BE2C (cell line): ENCODE measurements around the gene KCTD15.

Source experiments
- DNase-seq: peaks from one replicate; pipeline ENCODE4 v3.0.0-alpha.2; 2020
- H3K27me3 ChIP-seq: fragments of 250-450 bp; sonication (Bioruptor Pico); 2 replicates; pipeline ENCODE4 v1.5.1; 2020; ENCODE audit warnings: mild to moderate bottlenecking
- H3K36me3 ChIP-seq: fragments of 250-450 bp; sonication (Bioruptor Pico); 2 replicates; pipeline ENCODE4 v1.5.1; 2020; ENCODE audit warnings: mild to moderate bottlenecking
- H3K4me1 ChIP-seq: fragments of 250-450 bp; sonication (Bioruptor Pico); 2 replicates; pipeline ENCODE4 v1.5.1; 2020
- H3K4me3 ChIP-seq: 2 replicates; pipeline ENCODE4 v1.5.1; 2011; ENCODE audit warnings: low read depth, low read length
- H3K9me3 ChIP-seq: fragments of 250-450 bp; sonication (Bioruptor Pico); 2 replicates; pipeline ENCODE4 v1.5.1; 2020
- CTCF ChIP-seq: IDR thresholded peaks from 2 replicates; pipeline ENCODE4 v1.5.1; 2012; ENCODE audit warnings: mild to moderate bottlenecking, low read depth, low read length

The KCTD15 gene

GRCh38 chr19:33811246-33811645, 14.6 kb downstream of the KCTD15 start:
- Histone ChIP-seq H3K27me3 (no peaks in the 10 kb centered on the region), H3K4me1 (peaks cover 24% of the 10 kb centered on the region), H3K9me3 (no peaks in the 10 kb centered on the region), H3K36me3 (peaks cover 40% of the 10 kb centered on the region), H3K4me3 (no peak overlapping the region)
- no peak for TF ChIP-seq CTCF
- DNase-seq: no peak

- H3K4me1 ChIP-seq: peaks cover 24% of the 10 kb centered on the region
- H3K36me3 ChIP-seq: peaks cover 35% of the 10 kb centered on the region
- TF ChIP-seq CTCF: no peak
- no peak for DNase-seq
- H3K4me3 ChIP-seq: no peak overlapping the region
- no peaks in the 10 kb centered on the region for H3K27me3 ChIP-seq
- no peaks in the 10 kb centered on the region for H3K9me3 ChIP-seq
Observed at GRCh38 chr19:33811736-33812387, 15.2 kb downstream of the KCTD15 start.

GRCh38 chr19:33812388-33813330, 16.0 kb downstream of the KCTD15 start:
- peaks cover 27% of the 10 kb centered on the region for H3K36me3 ChIP-seq
- no peaks in the 10 kb centered on the region for H3K27me3 ChIP-seq
- H3K4me3 ChIP-seq: no peak overlapping the region
- peak; percentile 66 for DNase-seq
- TF ChIP-seq CTCF: 0 out of 2 replicates have a peak, but pooled peaks have one; percentile 5
- H3K4me1 ChIP-seq: peaks cover 24% of the 10 kb centered on the region
- H3K9me3 ChIP-seq: no peaks in the 10 kb centered on the region

DNA sequence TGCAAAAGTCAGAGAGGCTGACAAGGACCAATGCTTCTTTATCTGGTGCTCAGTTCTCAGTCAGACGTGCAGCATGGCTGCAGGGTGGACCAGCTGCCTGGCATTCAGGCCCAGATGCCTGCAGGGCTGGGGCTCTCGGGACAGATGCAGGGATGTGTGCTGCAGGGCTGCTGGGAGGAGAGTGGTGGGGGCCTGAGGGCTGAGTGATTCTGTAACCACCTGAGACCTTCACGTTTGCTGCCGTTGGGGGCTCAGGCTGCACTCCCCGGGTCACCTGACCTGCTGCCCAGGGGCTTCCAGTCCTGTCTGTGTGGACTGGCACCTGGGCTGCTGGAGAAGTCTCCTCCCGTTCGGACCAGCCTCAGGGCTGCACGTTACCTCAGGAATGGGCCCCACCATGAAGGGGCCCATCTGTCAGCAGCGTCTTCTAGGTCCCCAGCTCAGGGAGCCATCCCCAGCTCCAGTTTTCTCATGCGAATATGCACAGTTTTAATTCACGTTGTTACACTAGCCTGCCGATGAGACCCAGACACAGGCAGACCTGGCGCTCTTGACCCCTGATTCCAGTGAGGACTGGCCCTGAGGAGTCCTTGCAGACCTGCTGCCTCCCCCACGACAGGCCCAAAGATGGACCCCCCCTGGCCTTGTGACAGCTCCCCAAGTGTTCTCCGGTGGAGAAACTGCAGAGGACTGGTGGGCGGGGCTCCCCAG, 16.9 kb downstream of the KCTD15 start:
- Histone ChIP-seq H3K36me3 (peaks cover 26% of the 10 kb centered on the region), H3K4me3 (no peak overlapping the region), H3K27me3 (no peaks in the 10 kb centered on the region), H3K9me3 (no peaks in the 10 kb centered on the region), H3K4me1 (peaks cover 24% of the 10 kb centered on the region)
- peak; percentile 63 for DNase-seq
- TF ChIP-seq CTCF: no peak

- no peaks in the 10 kb centered on the region for H3K9me3 ChIP-seq
- H3K36me3 ChIP-seq: peaks cover 26% of the 10 kb centered on the region
- no peak overlapping the region for H3K4me3 ChIP-seq
- peaks cover 24% of the 10 kb centered on the region for H3K4me1 ChIP-seq
- H3K27me3 ChIP-seq: no peaks in the 10 kb centered on the region
- no peak for TF ChIP-seq CTCF
- DNase-seq: no peak
Observed at GRCh38 chr19:33814181-33815165, 17.8 kb downstream of the KCTD15 start.
